IPS DF 6.9 (cell line): ENCODE results near the gene COLEC12.

Experiments used
- DNase-seq: peaks from one replicate; pipeline ENCODE4 v3.0.0-alpha.2; 2013; ENCODE audit warnings: low read depth, low spot score
- H3K27ac ChIP-seq: one replicate; pipeline ENCODE4 v1.5.1; 2013; ENCODE audit warnings: low read length, control low read depth
- H3K27me3 ChIP-seq: 2 replicates; pipeline ENCODE4 v1.6.1; 2013; ENCODE audit warnings: mild to moderate bottlenecking, low read length; ENCODE audit not compliant: control insufficient read depth, insufficient read depth
- H3K36me3 ChIP-seq: 2 replicates; pipeline ENCODE4 v1.6.1; 2013; ENCODE audit warnings: low read length; ENCODE audit not compliant: control insufficient read depth, insufficient read depth
- H3K4me1 ChIP-seq: 2 replicates; pipeline ENCODE4 v1.6.1; 2013; ENCODE audit warnings: low read length; ENCODE audit not compliant: control insufficient read depth, insufficient read depth
- H3K4me3 ChIP-seq: 2 replicates; pipeline ENCODE4 v1.5.1; 2013; ENCODE audit warnings: mild to moderate bottlenecking, low read length
- H3K9me3 ChIP-seq: 2 replicates; pipeline ENCODE4 v1.6.1; 2013; ENCODE audit warnings: low read length, inconsistent platforms; ENCODE audit not compliant: control insufficient read depth, insufficient read depth
- WGBS: extraction: QIAGEN DNeasy Blood & Tissue Kit; methylation state at CpG from one replicate; pipeline ENCODE4 v1.1.7; 2013; ENCODE audit warnings: mixed read lengths, missing lambda C conversion rate; ENCODE audit not compliant: insufficient read length, insufficient coverage; 5-methylcytosine and 5-hydroxymethylcytosine counted together

Gene COLEC12

DNA sequence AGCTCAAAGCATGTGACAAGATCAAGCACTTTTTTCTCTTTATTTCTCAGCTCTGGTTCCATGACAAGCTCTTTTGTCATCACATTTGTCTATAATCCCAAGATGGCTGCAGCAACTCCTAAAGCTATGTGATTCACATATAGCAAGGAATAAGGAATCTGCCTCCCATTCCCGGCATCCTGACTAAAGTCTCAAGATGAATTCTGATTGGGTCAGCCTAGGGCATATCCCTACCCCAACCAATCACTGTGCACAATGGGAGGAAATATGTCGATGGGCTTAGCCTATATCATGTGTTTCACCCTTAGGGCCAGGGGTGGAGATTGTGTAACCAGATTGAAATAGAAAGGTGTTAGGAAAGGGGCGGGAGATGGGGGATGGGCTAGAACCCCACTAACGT, 23.1 kb upstream of the COLEC12 start:
- H3K36me3 ChIP-seq: no peaks in the 10 kb centered on the region
- H3K4me1 ChIP-seq: no peaks in the 10 kb centered on the region
- no peaks in the 10 kb centered on the region for H3K27me3 ChIP-seq
- no peak overlapping the region for H3K4me3 ChIP-seq
- H3K9me3 ChIP-seq: no peaks in the 10 kb centered on the region
- DNase-seq: no peak
- no CpG with 5 or more reads among the region's 4 CpGs for WGBS
- H3K27ac ChIP-seq: no peak overlapping the region

DNA sequence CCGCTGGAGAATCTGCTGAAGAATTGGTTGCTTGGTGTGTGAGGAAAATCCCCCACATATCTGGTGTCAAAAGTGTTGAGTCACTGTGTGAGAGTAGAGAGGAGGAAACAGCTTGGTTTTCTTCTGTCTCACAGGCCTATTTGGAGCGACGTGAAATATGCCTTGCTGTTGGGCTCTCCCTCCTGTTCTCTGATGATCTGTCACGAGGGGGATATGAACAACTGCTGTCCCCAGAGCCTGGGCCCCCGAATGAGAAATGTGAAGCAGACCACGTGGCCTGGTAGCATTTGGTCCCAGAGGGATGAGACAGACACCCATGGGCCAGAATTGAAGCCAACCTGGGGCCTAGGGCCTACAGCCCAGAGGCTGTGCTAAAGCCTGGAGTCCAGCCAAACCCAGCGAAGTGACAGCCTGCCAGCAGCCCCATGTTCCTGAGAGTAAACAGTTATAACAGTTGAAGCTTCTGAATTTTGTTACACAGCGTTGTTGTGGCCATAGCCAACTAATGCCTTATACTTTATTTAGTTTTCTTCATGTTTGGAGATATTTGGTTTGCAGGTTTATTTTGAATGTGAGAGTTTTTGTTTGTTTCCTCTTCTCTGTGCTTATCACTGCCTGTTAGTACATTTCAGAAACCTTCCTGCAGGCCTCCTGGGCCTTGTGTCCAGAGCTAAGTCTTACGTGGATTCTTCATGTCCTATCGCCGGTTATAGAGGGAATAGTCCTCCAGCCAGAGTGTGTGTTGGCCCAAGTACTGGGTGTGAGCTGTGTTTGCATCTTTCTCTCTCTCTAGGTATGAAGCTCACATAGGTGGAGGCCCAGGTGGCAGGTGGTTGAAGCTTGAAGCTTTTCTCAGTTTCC, 18.7 kb upstream of the COLEC12 start:
- Histone ChIP-seq H3K36me3 (no peaks in the 10 kb centered on the region), H3K9me3 (no peaks in the 10 kb centered on the region), H3K27me3 (no peaks in the 10 kb centered on the region), H3K4me1 (no peaks in the 10 kb centered on the region), H3K27ac (no peak overlapping the region), H3K4me3 (no peak overlapping the region)
- no CpG with 5 or more reads among the region's 11 CpGs for WGBS
- DNase-seq: no peak

DNA sequence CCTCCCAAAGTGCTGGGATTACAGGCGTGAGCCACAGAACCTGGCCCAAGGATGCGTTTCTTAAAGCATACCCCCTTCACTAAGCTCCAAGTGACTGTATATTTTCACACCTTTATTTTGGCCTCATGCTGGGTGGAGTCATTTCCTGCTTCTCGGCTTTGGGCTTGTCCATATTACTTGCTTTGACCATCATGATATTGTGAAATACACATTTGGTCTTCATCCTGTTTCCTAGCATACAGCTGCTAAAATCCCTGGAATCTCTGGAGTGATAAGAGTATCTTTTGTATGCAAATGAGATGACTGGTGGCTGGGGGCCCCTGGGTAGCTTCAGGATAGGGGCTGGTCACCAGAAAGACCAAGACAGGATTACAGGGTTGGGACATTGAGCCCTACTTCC, 17.6 kb upstream of the COLEC12 start:
- no peak for DNase-seq
- Histone ChIP-seq H3K27ac (no peak overlapping the region), H3K36me3 (no peaks in the 10 kb centered on the region), H3K9me3 (no peaks in the 10 kb centered on the region), H3K4me1 (no peaks in the 10 kb centered on the region), H3K4me3 (no peak overlapping the region), H3K27me3 (no peaks in the 10 kb centered on the region)
- WGBS: no CpG with 5 or more reads among the region's 3 CpGs

DNA sequence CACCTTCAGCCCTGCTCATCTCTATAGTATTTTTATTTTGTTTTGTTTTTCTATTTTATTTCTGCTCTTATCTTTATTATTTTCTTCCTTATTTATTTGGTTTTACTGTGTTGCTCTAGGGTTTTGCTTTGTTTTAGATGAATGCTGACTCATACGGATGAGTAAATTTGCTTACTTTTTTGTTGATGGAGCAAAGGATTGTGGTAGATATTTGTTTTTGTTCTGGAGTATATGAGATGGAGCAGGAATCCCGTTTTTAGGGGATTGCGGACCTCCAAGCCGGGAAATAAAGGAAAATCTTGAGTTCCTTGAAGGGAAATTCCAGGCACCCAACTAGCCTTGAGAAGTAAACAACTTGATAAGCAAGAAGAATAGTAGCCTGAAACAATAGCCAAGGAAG, 15.3 kb upstream of the COLEC12 start:
- H3K4me3 ChIP-seq: no peak overlapping the region
- H3K36me3 ChIP-seq: no peaks in the 10 kb centered on the region
- no peaks in the 10 kb centered on the region for H3K27me3 ChIP-seq
- no peaks in the 10 kb centered on the region for H3K4me1 ChIP-seq
- H3K27ac ChIP-seq: no peak overlapping the region
- no CpG with 5 or more reads among the region's 4 CpGs for WGBS
- DNase-seq: no peak
- no peaks in the 10 kb centered on the region for H3K9me3 ChIP-seq

DNA sequence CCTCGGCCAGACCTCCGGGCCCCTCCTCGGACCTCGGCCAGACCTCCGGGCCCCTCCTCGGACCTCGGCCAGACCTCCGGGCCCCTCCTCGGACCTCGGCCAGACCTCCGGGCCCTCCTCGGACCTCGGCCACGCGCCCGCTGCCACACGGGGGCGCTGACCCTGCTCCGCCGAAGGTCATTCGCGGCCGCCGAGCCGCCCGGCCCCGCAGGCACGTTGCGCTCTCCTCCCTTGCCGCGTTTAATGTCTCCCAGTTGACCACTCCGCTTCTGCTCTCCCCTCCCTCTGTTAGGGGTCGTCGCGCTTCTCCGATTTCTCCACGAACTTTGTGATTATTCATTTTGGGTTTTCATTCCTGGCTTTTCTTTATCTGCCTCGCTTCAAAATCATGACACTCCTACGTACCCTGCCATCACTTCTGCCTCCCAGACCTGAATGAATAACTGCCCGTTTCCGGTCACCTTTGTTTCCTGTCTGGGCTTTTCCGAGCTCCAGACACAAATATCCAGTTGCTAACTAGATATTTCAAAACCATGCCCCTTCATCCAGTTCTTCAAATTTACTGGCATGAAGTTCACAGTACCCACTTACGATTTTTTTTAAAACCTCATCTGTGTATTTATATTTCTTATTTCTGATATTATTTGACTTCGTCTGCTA, 14.8 kb upstream of the COLEC12 start:
- Histone ChIP-seq H3K27me3 (no peaks in the 10 kb centered on the region), H3K4me1 (no peaks in the 10 kb centered on the region), H3K4me3 (no peak overlapping the region), H3K36me3 (no peaks in the 10 kb centered on the region), H3K9me3 (no peaks in the 10 kb centered on the region), H3K27ac (no peak overlapping the region)
- WGBS: no CpG with 5 or more reads among the region's 44 CpGs
- no peak for DNase-seq

DNA sequence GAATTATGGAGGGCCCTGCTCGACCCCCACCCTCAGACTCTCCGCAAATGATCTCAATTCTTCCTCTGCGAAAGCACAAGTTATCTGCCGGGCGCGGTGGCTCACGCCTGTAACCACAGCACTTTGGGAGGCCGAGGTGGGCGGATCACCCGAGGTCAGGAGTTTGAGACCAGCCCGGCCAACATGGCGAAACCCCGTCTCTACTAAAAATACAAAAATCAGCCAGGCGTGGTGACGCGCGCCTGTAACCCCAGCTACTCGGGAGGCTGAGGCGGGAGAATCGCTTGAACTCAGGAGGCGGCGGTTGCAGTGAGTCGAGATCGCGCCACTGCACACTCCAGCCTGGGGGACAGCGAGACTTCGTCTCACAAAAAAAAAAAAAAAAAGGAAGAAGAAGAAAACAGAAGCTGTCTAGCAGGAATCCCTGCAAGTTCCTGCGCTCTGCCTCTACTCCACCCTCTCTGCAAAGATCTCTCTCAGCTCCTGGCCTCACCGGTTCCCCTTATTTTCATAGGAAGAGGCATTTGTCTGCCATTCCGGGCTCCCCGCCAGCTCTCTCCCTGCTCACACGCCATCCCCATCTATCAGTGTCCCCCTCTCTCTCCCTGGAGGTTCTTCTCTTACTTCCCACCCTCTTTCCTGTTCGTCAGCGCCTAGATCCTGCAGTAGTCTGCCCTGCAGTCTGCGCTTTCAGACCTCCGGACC, 13.5 kb upstream of the COLEC12 start:
- no peak overlapping the region for H3K4me3 ChIP-seq
- no peak for DNase-seq
- no CpG with 5 or more reads among the region's 36 CpGs for WGBS
- H3K9me3 ChIP-seq: no peaks in the 10 kb centered on the region
- H3K27me3 ChIP-seq: no peaks in the 10 kb centered on the region
- H3K4me1 ChIP-seq: no peaks in the 10 kb centered on the region
- no peak overlapping the region for H3K27ac ChIP-seq
- H3K36me3 ChIP-seq: no peaks in the 10 kb centered on the region

DNA sequence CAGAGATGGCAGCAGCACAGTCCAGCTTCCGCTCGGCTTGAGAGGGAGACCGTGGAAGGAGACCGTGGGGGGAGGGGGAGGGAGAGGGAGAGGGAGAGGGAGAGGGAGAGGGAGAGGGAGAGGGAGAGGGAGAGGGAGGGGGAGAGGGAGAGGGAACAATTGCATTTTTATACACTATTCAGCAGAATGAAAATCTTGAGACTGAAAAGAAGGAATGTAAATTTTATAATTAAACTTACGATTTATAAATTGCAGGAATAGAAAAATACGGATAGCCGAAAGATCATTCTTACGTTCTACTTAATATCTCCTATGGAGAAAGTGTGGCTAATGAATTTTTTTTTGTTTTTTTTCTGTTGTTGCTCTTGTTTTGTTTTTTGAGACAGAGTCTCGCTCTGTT, 12.5 kb upstream of the COLEC12 start:
- no peaks in the 10 kb centered on the region for H3K27me3 ChIP-seq
- H3K9me3 ChIP-seq: no peaks in the 10 kb centered on the region
- H3K27ac ChIP-seq: no peak overlapping the region
- DNase-seq: no peak
- H3K4me3 ChIP-seq: no peak overlapping the region
- 100% methylated on average over 1 of the region's 9 CpGs for WGBS
- no peaks in the 10 kb centered on the region for H3K4me1 ChIP-seq
- no peaks in the 10 kb centered on the region for H3K36me3 ChIP-seq

DNA sequence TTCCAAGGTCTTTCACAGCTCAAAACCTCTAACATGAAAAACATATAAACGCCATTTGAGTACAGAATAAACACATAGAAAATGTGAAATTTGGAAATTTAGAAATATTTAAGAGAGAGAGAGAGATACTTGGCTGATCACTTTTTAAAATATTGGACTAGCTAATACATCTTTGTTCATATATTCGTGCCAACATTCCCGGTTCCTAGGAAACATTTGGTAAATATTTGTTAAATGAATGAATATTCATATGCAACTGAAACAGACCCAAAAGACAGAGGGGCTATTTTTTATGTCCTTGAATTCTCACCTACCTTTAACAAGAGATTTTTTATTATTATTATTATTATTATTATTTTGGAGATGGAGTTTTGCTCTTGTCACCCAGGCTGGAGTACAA, 8.3 kb upstream of the COLEC12 start:
- no CpG with 5 or more reads among the region's 3 CpGs for WGBS

DNA sequence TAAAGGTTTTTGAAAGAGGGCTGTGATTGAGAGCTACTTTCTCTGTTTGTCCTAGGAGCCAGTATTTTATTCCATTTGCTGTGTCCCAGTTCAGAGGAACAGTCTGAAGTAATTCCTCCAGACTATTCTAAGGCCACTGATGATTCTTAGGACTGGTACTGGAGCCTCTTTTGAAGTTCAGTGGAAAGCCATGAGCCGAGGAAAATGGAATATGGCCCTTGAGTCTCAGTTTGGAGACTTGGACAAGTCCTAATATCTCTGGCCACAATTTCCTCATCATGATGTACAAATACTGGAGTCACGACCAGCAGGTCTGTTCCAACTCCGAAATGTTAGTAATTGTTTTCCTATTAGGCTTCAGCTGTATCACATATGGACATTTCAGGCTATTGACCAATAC, 7.1 kb upstream of the COLEC12 start:
- H3K27me3 ChIP-seq: no peaks in the 10 kb centered on the region; the same call in 1 of the 2 replicates
- H3K4me3 ChIP-seq: no peak overlapping the region
- no CpG with 5 or more reads among the region's 3 CpGs for WGBS

More for the DNA sequence above, 8.3 kb upstream of the COLEC12 start:
- no peak overlapping the region for H3K4me3 ChIP-seq
- H3K27ac ChIP-seq: no peak overlapping the region
- no peaks in the 10 kb centered on the region for H3K36me3 ChIP-seq
- H3K9me3 ChIP-seq: no peaks in the 10 kb centered on the region
- no peak for DNase-seq
- no peaks in the 10 kb centered on the region for H3K27me3 ChIP-seq
- no peaks in the 10 kb centered on the region for H3K4me1 ChIP-seq

DNA sequence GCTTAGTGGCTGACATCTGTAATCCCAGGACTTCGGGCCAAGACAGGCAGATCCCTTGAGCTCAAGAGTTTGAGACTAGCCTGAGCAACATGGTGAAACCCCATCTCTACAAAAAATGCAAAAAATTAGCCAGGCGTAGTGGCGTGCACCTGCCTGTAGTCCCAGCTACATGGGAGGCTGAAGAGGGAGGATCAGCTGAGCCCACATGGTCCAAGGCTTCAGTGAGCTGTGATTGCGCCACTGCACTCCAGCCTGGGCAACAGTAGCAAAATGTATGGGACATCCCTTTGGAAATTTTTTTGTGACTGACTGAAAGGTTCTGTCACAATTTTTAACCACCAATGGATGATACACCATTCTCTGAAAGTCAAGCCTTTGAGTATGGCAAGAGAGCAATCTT, 6.3 kb upstream of the COLEC12 start:
- Histone ChIP-seq H3K4me1 (no peaks in the 10 kb centered on the region), H3K4me3 (no peak overlapping the region), H3K36me3 (no peaks in the 10 kb centered on the region), H3K27me3 (peaks cover under 1% of the 10 kb centered on the region), H3K27ac (no peak overlapping the region), H3K9me3 (no peaks in the 10 kb centered on the region)
- no CpG with 5 or more reads among the region's 4 CpGs for WGBS
- DNase-seq: no peak

More for the DNA sequence above, 7.1 kb upstream of the COLEC12 start:
- no peaks in the 10 kb centered on the region for H3K4me1 ChIP-seq
- no peaks in the 10 kb centered on the region for H3K9me3 ChIP-seq
- H3K27ac ChIP-seq: no peak overlapping the region
- DNase-seq: no peak
- no peaks in the 10 kb centered on the region for H3K36me3 ChIP-seq
